ENCODE measurements around the gene SLC25A23. TPM values are rescaled to one million over a fixed set of nuclear protein-coding genes. Genes with fewer than 3 reads are reported as not detected.

Gene SLC25A23
- total and polyA plus RNA-seq, 2 of the 8 experiments (the other 6 are each of a cell fraction or from before 2014, with no cell fraction given) = 18.0 to 48.1 TPM

DNA sequence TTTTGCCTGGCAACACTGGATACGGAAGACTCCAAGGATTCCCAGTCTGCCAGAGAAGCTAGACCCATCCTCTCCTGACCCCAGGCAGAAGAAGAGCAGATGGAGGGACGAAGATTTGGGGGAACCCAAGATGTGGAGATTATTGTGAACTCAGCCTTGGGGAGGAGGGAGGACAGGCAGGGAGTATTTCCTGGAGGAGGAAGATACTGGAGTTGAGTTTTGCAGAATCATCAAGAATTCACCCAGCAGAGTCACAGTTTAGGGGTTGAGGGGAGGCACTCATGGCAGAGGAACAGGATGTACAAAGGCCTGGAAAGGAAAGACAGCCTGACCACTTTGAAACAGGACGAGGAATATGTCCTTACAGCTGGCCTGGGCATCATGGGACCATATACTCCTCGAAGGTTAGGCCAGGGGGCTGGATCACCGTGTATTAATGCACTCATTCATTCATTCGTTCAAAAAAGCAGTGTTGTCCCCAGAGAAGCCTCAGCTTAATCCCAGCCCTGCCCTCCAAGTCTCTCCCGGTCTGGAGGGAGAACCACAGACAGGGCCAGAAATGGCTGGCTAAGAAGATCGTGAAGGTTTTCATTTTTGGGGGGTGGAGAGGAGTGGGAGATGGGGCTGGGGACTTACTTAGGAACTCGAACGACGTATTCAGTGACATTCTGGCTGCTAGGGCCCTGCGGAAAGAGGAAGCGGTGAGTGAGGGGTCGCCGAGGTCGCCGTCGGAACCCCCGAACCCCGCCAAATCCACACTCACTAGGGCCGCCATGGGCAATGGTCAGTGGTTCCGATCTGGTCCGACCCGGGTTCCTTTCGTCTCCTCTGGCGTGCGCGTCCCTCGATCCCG is 67.1 kb downstream of the SLC25A23 start:
- CTCF ChIA-PET (ENCODE audit: partially characterized antibody) = interaction anchor here (0.9 to 1.5 kb wide), 3 partner anchors 16 to 176 kb away, joined by 3 to 5 read pairs (median 4); no protein-coding TSS in a partner anchor
- FAIRE-seq = no peak
- 11% methylated on average over 22 of the region's 30 CpGs; no CpG with 5 or more reads in 1 of the 2 experiments for WGBS, 2 experiments (ENCODE audit: extremely low coverage in 1 of 2, insufficient coverage in 1 of 2, insufficient read length in 1 of 2, insufficient replicate concordance in 2 of 2, low coverage in 1 of 2, low lambda C conversion rate in 2 of 2, missing lambda C conversion rate in 1 of 2)

More for the DNA sequence above, 67.1 kb downstream of the SLC25A23 start:
- DNase-seq (ENCODE audit: low read depth in 1 of 2, low spot score in 2 of 2) = no peak
- Histone ChIP-seq H3K79me2 (ENCODE audit: control insufficient read depth in 1 of 2, insufficient read depth in 2 of 2, low read length in 2 of 2) (peaks cover 5 to 20% of the 10 kb centered on the region in 2 experiments; a peak in 3 of 4 replicates), H2BK120ac (replicated peaks; ENCODE audit: low read depth, low read length) (no peak overlapping the region), H3K4ac (replicated peaks; ENCODE audit: insufficient read length, low read depth, low read length) (peak overlapping the region; percentile 6), H3K4me2 (ENCODE audit: insufficient read depth in 1 of 2, low read depth in 2 of 2, low read length in 2 of 2) (peak overlapping the region; percentile 95 to 96), H4K20me1 (replicated peaks in 1 of 2; ENCODE audit: control insufficient read depth in 1 of 2, insufficient read depth in 2 of 2, low read length in 2 of 2) (peaks cover 0 to 4% of the 10 kb centered on the region in 2 experiments), H3K18ac (ENCODE audit: extremely low read depth, low read length) (no peak overlapping the region), H3K9ac (replicated peaks in 1 of 4; ENCODE audit: extremely low read depth in 1 of 4, low read depth in 3 of 4, low read length in 3 of 4) (peak overlapping the region; percentile 77 to 92 (median 86)), H3K9me3 (ENCODE audit: insufficient read depth in 2 of 2, low read depth in 1 of 2, low read length in 1 of 2) (no peaks in the 10 kb centered on the region), H2BK20ac (ENCODE audit: low read length) (no peak overlapping the region), H3K27me3 (replicated peaks in 1 of 4; ENCODE audit: control insufficient read depth in 3 of 4, extremely low read depth in 1 of 4, insufficient read depth in 3 of 4, low read length in 3 of 4) (no peaks in the 10 kb centered on the region), H2BK12ac (ENCODE audit: low read depth, low read length) (no peak overlapping the region), H3K27ac (ENCODE audit: low read depth, low read length) (peak overlapping the region; percentile 89), H3K14ac (ENCODE audit: insufficient read length) (no peak overlapping the region), H2AK5ac (ENCODE audit: low read depth, low read length) (no peak overlapping the region), H3K4me3 (ENCODE audit: extremely low read depth in 1 of 4, insufficient read depth in 2 of 4, low read depth in 3 of 4, low read length in 4 of 4) (peak overlapping the region; percentile 72 to 99 (median 90)), H2AFZ (ENCODE audit: low read length) (no peak overlapping the region; the same call in 1 of the 2 replicates), H3K4me1 (replicated peaks in 1 of 4; ENCODE audit: control insufficient read depth in 3 of 4, insufficient read depth in 4 of 4, low read length in 3 of 4) (peaks cover 0 to 8% (median 7%) of the 10 kb centered on the region in 4 experiments; a peak in 5 of 7 replicates), H3K79me1 (ENCODE audit: low read depth, low read length) (peaks cover 6% of the 10 kb centered on the region), H2BK5ac (ENCODE audit: low read depth, low read length) (0 out of 2 replicates have a peak overlapping the region, but pooled peaks have one; percentile 91), H3K56ac (replicated peaks; ENCODE audit: insufficient read length, low read depth, low read length) (no peak overlapping the region), H3K23me2 (ENCODE audit: low read depth, low read length) (peaks cover 7% of the 10 kb centered on the region), H4K91ac (replicated peaks; ENCODE audit: insufficient read length, low read length) (no peak overlapping the region), H2BK15ac (ENCODE audit: low read length) (no peak overlapping the region), H3K23ac (ENCODE audit: insufficient read length) (no peak overlapping the region), H3K36me3 (ENCODE audit: control insufficient read depth in 2 of 4, insufficient read depth in 4 of 4, low read length in 3 of 4) (peaks cover 12 to 32% (median 20%) of the 10 kb centered on the region in 4 experiments), H4K8ac (ENCODE audit: extremely low read depth, insufficient read depth, low read length) (peak overlapping the region; percentile 77), H4K5ac (ENCODE audit: insufficient read length, low read depth, low read length) (peak overlapping the region; percentile 37)
- TF ChIP-seq CEBPB (IDR thresholded peaks at IDR 0.05; ENCODE audit: low read depth, low read length) (no peak), NRF1 (IDR thresholded peaks at IDR 0.05; ENCODE audit: low read depth, low read length) (no peak), CBX5 (IDR thresholded peaks at IDR 0.05; ENCODE audit: low read depth, low read length) (no peak), KDM5A (IDR thresholded peaks at IDR 0.05; ENCODE audit: low read length) (0 out of 2 replicates have a peak, but pooled peaks have one; percentile 51), PHF8 (conservative IDR thresholded peaks at IDR 0.05; ENCODE audit: low read depth, low read length) (peak; percentile 57), ASH2L (IDR thresholded peaks at IDR 0.05; ENCODE audit: low read length) (peak; percentile 38), HDAC2 (IDR thresholded peaks at IDR 0.05; ENCODE audit: borderline replicate concordance in 1 of 2, low read depth in 2 of 2, low read length in 2 of 2) (0 out of 4 replicates have a peak, but pooled peaks of 1 of the 2 experiments have one; percentile 6)
- POLR2A ChIA-PET (ENCODE audit: partially characterized antibody) = interaction anchor here (1.0 to 9.9 kb wide), 6 partner anchors 9 to 71 kb away, joined by 3 to 81 read pairs (median 4); partner anchors contain the start of genes ALKBH7, CRB3, KHSRP and PSPN
